Endothelial cell of umbilical vein (primary cell): Measurements from ENCODE around the gene DMRT1. TPM values are rescaled to one million over a fixed set of nuclear protein-coding genes. Genes with fewer than 3 reads are reported as not detected.

ENCODE experiments used
- BruUV-seq: library from RNA; stranded (reverse); fragments of 400-500 nt; replicated peaks from 2 replicates; lab custom pipeline; 2021; lab: Mats Ljungman, UMichigan
- CTCF ChIA-PET: fragments of 300-600, 350-600 bp; sonication (Branson Sonifier 250); formaldehyde crosslinking; loops from one replicate; lab custom pipeline; 2021; ENCODE audit warnings: antibody characterized with exemption, inconsistent platforms; lab: Charles Lee
- POLR2A ChIA-PET: fragments of 300-600, 350-600 bp; sonication (Branson Sonifier 250); formaldehyde crosslinking; loops from one replicate; lab custom pipeline; 2021; ENCODE audit warnings: antibody characterized with exemption, inconsistent platforms; lab: Charles Lee
- DNase-seq: peaks from one replicate; pipeline ENCODE4 v3.0.0-alpha.2; 2011; ENCODE audit warnings: low read depth, low spot score
- FAIRE-seq: peaks from 2 replicates; lab custom pipeline; 2011; peaks lifted over from hg19 to GRCh38; lab: Jason Lieb, UNC
- H2AFZ ChIP-seq: 2 replicates; pipeline ENCODE4 v1.6.0; 2012; ENCODE audit warnings: low read depth, low read length, control low read depth, inconsistent platforms
- H3K27ac ChIP-seq: 2 replicates; pipeline ENCODE4 v1.5.1; 2011; ENCODE audit warnings: low read depth, mild to moderate bottlenecking, control low read depth, low read length, moderate library complexity; ENCODE audit not compliant: insufficient read depth
- H3K27me3 ChIP-seq, 2 experiments: 2 replicates each; pipeline versions ENCODE4 v1.6.0 to v1.6.1; 2011; ENCODE audit warnings: low read length in 2 of 2, mixed read lengths in 1 of 2; ENCODE audit not compliant: control insufficient read depth in 2 of 2, insufficient read depth in 2 of 2
- H3K36me3 ChIP-seq, 2 experiments: 2 replicates in 1 of 2; 3 replicates in 1 of 2; pipeline ENCODE4 v1.5.1; 2011; ENCODE audit warnings: low read length in 2 of 2, mild to moderate bottlenecking in 1 of 2, moderate library complexity in 1 of 2; ENCODE audit not compliant: control insufficient read depth in 2 of 2, insufficient read depth in 2 of 2; ENCODE audit errors: extremely low read depth in 1 of 2
- H3K4me1 ChIP-seq: 3 replicates; pipeline ENCODE4 v1.5.1; 2011; ENCODE audit warnings: mild to moderate bottlenecking, low read length; ENCODE audit not compliant: control insufficient read depth, insufficient read depth; ENCODE audit errors: extremely low read depth
- H3K4me2 ChIP-seq: 2 replicates; pipeline ENCODE4 v1.6.1; 2011; ENCODE audit warnings: low read length, control low read depth, mixed read lengths; ENCODE audit not compliant: insufficient read depth
- H3K4me3 ChIP-seq, 3 experiments: fragments of 200-600 bp in 1 of 3; sonication (generic), shearing (Covaris generic) in 1 of 3; replicated peaks in 1 of 3; 2 replicates each; pipeline ENCODE4 v1.5.1; 2011 to 2016; ENCODE audit warnings: control low read depth in 3 of 3, low read length in 3 of 3, mild to moderate bottlenecking in 2 of 3, inconsistent platforms in 1 of 3, low read depth in 1 of 3, moderate library complexity in 1 of 3; ENCODE audit not compliant: insufficient read depth in 1 of 3
- H3K79me2 ChIP-seq: 2 replicates; pipeline ENCODE4 v1.6.0; 2012; ENCODE audit warnings: low read length, inconsistent platforms; ENCODE audit not compliant: control insufficient read depth, insufficient read depth
- H3K9ac ChIP-seq: replicated peaks from 2 replicates; pipeline ENCODE3; 2011; ENCODE audit warnings: low read length, control low read depth; ENCODE audit not compliant: insufficient read depth; ENCODE audit errors: extremely low read depth
- H3K9me1 ChIP-seq: replicated peaks from 3 replicates; pipeline ENCODE4 v1.6.0; 2011; ENCODE audit warnings: mild to moderate bottlenecking, low read length; ENCODE audit not compliant: control insufficient read depth, insufficient read depth; ENCODE audit errors: extremely low read depth
- H3K9me3 ChIP-seq: replicated peaks from 2 replicates; pipeline ENCODE4 v1.5.1; 2012; ENCODE audit warnings: low read length, inconsistent platforms; ENCODE audit not compliant: control insufficient read depth, insufficient read depth
- H4K20me1 ChIP-seq: replicated peaks from 2 replicates; pipeline ENCODE3; 2011; ENCODE audit warnings: mild to moderate bottlenecking, low read length; ENCODE audit not compliant: control insufficient read depth, insufficient read depth; ENCODE audit errors: extremely low read depth
- CTCF ChIP-seq, 2 donors: IDR thresholded peaks; 1 replicate in 1 of 2; 2 replicates in 1 of 2; pipeline ENCODE4 v1.5.1; 2011; ENCODE audit warnings: low read length in 2 of 2, mild to moderate bottlenecking in 2 of 2, moderate library complexity in 2 of 2, control low read depth in 1 of 2, inconsistent platforms in 1 of 2, low read depth in 1 of 2; ENCODE audit not compliant: insufficient read depth in 1 of 2; ENCODE audit errors: extremely low read depth in 1 of 2
- EZH2 ChIP-seq: IDR thresholded peaks from 2 replicates; pipeline ENCODE4 v1.6.1; 2012; ENCODE audit warnings: borderline replicate concordance, low read depth, mild to moderate bottlenecking, moderate library complexity, low read length, inconsistent platforms; ENCODE audit not compliant: severe bottlenecking
- FOS ChIP-seq: IDR thresholded peaks from 2 replicates; pipeline ENCODE4 v1.6.1; 2011; ENCODE audit warnings: mild to moderate bottlenecking, low read length, moderate library complexity, borderline replicate concordance; ENCODE audit not compliant: insufficient read depth
- GATA2 ChIP-seq: IDR thresholded peaks from 2 replicates; pipeline ENCODE4 v1.7.0; 2011; ENCODE audit warnings: low read depth, mild to moderate bottlenecking, moderate library complexity, mixed read lengths, low read length; ENCODE audit not compliant: insufficient read length, insufficient read depth
- JUN ChIP-seq: IDR thresholded peaks from 2 replicates; pipeline ENCODE4 v1.6.1; 2011; ENCODE audit warnings: borderline replicate concordance, low read depth; ENCODE audit not compliant: insufficient read length, insufficient read depth
- MAX ChIP-seq: IDR thresholded peaks from 2 replicates; pipeline ENCODE4 v1.6.1; 2011; ENCODE audit not compliant: insufficient read depth, insufficient read length
- POLR2A ChIP-seq: IDR thresholded peaks from 2 replicates; pipeline ENCODE4 v1.6.1; 2012; ENCODE audit warnings: low read depth, mild to moderate bottlenecking, control low read depth, low read length
- POLR2AphosphoS5 ChIP-seq: IDR thresholded peaks from 2 replicates; pipeline ENCODE4 v1.6.1; 2012; ENCODE audit warnings: low read depth, mild to moderate bottlenecking, control low read depth, low read length, moderate library complexity; ENCODE audit not compliant: insufficient read depth
- dilution Hi-C: fragments of 300-500 bp; cut with MboI; formaldehyde crosslinking; loops from one replicate; pipeline ENCODE4 v1.15.0; 2019; ENCODE audit warnings: low sequenced_read_pairs; ENCODE audit not compliant: extremely low pct_ligation_motif_present
- intact Hi-C: fragments of 100-400 bp; cut with micrococcal nuclease; formaldehyde crosslinking; loops from one replicate; pipeline ENCODE4 v1.10.0; 2022
- polyA plus RNA-seq, 4 experiments: library from polyadenylated mRNA; depleted of rRNA in 3 of 4; stranded (reverse) in 3 of 4; unstranded in 1 of 4; fragments of >200 nt; gene quantifications; 2 replicates each; pipeline versions ENCODE4 v1.2.1 to v1.2.3, GENCODE V29; 2011 to 2012; ENCODE audit warnings: missing spikeins in 1 of 4
- total RNA-seq: library from RNA; stranded (reverse); gene quantifications from 2 replicates; pipeline ENCODE4 v1.2.3, GENCODE V29; 2021

DMRT1 gene
- total and polyA plus RNA-seq, 2 donors (not counting 3 experiments of a cell fraction or from before 2014, with no cell fraction given): 0.08 to 0.20 TPM

GRCh38 chr9:933356-933755 lies 91.9 kb downstream of the DMRT1 start:
- Histone ChIP-seq H2AFZ (no peak overlapping the region), H3K9me1 (no peaks in the 10 kb centered on the region), H4K20me1 (no peaks in the 10 kb centered on the region), H3K27ac (no peak overlapping the region), H3K4me3 (no peak overlapping the region), H3K36me3 (no peaks in the 10 kb centered on the region), H3K9me3 (no peaks in the 10 kb centered on the region), H3K27me3 (no peaks in the 10 kb centered on the region), H3K79me2 (no peaks in the 10 kb centered on the region), H3K4me2 (no peak overlapping the region), H3K9ac (no peak overlapping the region), H3K4me1 (no peaks in the 10 kb centered on the region)
- ChIA-PET POLR2A (no interaction called here), CTCF (interaction anchor here (1.4 kb wide), 1 partner anchor 64 kb away, joined by 3 read pairs; no protein-coding TSS in a partner anchor)
- intact Hi-C loops (no loop called here), dilution Hi-C loops (no loop called here)
- FAIRE-seq: no peak
- TF ChIP-seq POLR2AphosphoS5: no peak
- TF ChIP-seq JUN: no peak
- TF ChIP-seq FOS: no peak
- TF ChIP-seq GATA2: no peak
- no peak for TF ChIP-seq MAX
- no peak for TF ChIP-seq POLR2A
- TF ChIP-seq CTCF (IDR thresholded peaks at IDR 0.05; ENCODE audit: extremely low read depth in 1 of 2, insufficient read depth in 1 of 2, low read depth in 1 of 2, low read length in 2 of 2): no peak
- TF ChIP-seq EZH2: no peak
- DNase-seq: no peak
- BruUV-seq: no TSS peak
